Measurements from ENCODE around the gene CHTOP. TPM values are rescaled to one million over a fixed set of nuclear protein-coding genes. Genes with fewer than 3 reads are reported as not detected.

The CHTOP gene
- total RNA-seq, 1 experiment from 2014 or later, result 61.0 TPM

- peaks cover 43% of the 10 kb centered on the region for H3K36me3 ChIP-seq
- H3K4me3 ChIP-seq, result peak overlapping the region; percentile 25
Observed at GRCh38 chr1:153610334-153610733, 23.5 kb upstream of the CHTOP start.

GRCh38 chr1:153610811-153611301 is 23.0 kb upstream of the CHTOP start:
- no peaks in the 10 kb centered on the region for H3K9me3 ChIP-seq
- no peaks in the 10 kb centered on the region for H3K27me3 ChIP-seq
- peaks cover 38% of the 10 kb centered on the region for H3K36me3 ChIP-seq
- DNase-seq, result peak; percentile 80
- peak overlapping the region; percentile 63 for H3K4me3 ChIP-seq

More at GRCh38 chr1:153610334-153610733, 23.5 kb upstream of the CHTOP start:
- H3K27me3 ChIP-seq, result no peaks in the 10 kb centered on the region
- peak; percentile 82 for DNase-seq
- H3K9me3 ChIP-seq, result no peaks in the 10 kb centered on the region

- H3K4me3 ChIP-seq, result peak overlapping the region; percentile 63
Observed at GRCh38 chr1:153611356-153611755, 22.5 kb upstream of the CHTOP start.

DNA sequence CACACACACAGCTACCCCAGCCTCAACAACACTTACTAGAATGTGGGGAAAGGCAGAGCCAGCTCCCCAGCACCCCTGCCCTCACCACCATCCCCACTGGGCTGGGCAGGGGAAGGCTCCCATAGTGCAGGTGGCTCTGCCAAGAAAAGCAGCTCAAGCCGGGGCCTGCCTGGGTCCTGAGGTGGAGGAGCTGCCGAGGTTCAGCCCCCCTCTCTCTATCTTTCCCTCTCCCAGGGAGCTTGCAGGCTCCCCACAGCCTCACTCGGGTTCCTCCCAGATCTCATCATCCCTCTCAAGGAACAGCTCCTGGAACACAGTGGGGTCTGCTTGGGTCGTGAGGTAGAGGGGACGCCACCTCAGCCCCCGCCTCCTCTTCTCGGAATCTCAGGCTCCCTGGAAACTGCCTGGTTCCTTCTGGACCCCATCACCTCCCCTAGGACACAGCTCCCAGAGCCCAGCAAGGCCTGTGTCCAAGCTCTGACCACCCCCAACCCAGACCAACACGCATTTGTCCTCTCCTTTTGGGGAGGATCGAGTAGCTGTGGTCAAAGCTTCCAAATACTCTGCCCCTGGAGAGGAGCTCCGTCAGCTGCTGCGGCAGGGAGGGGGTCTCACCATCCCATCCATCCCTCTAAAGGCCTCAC is 21.6 kb upstream of the CHTOP start:
- peaks cover 31% of the 10 kb centered on the region for H3K36me3 ChIP-seq
- H3K9me3 ChIP-seq, result no peaks in the 10 kb centered on the region
- DNase-seq, result no peak
- H3K27me3 ChIP-seq, result no peaks in the 10 kb centered on the region
- H3K4me3 ChIP-seq, result peak overlapping the region; percentile 63

More at GRCh38 chr1:153611356-153611755, 22.5 kb upstream of the CHTOP start:
- Histone ChIP-seq H3K36me3 (peaks cover 36% of the 10 kb centered on the region), H3K27me3 (no peaks in the 10 kb centered on the region), H3K9me3 (no peaks in the 10 kb centered on the region)
- no peak for DNase-seq

- DNase-seq, result peak; percentile 89
- no peaks in the 10 kb centered on the region for H3K27me3 ChIP-seq
- H3K36me3 ChIP-seq, result peaks cover 27% of the 10 kb centered on the region
- H3K9me3 ChIP-seq, result no peaks in the 10 kb centered on the region
- peak within 1 kb of the TSS; percentile 63 for H3K4me3 ChIP-seq
Observed at GRCh38 chr1:153612755-153613331, 21.0 kb upstream of the CHTOP start, which contains the start of gene S100A16. Gene S100A16 (minus strand): TSS chr1:153613137. CDS start chr1:153608151, 4,986 bp downstream.

DNA sequence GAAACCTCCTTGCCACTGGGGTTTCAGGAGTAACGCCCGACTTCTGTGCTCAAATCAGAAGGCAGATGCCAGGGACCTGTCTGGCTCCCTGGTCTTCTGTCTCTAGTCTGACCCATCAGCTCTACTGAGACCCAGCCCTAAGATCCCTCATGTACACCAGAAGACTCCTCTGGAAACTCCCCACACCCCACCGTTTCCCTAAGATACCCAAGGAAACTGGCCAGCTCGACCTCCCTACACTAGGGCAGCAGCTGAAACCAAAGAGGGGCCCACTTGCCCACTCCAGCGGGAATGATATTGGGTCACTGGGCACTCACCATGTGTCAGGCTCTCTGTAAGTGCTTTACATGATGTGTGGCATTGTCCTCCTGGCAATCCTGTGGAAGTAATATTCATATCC is 20.5 kb upstream of the CHTOP start:
- H3K36me3 ChIP-seq, result peaks cover 24% of the 10 kb centered on the region
- DNase-seq, result no peak
- H3K27me3 ChIP-seq, result no peaks in the 10 kb centered on the region
- H3K9me3 ChIP-seq, result no peaks in the 10 kb centered on the region
- peak overlapping the region; percentile 63; the same call in 1 of the 2 replicates for H3K4me3 ChIP-seq

GRCh38 chr1:153614189-153614900 is 19.5 kb upstream of the CHTOP start:
- Histone ChIP-seq H3K4me3 (no peak overlapping the region), H3K36me3 (peaks cover 27% of the 10 kb centered on the region), H3K27me3 (no peaks in the 10 kb centered on the region), H3K9me3 (no peaks in the 10 kb centered on the region)
- no peak for DNase-seq

- H3K27me3 ChIP-seq, result no peaks in the 10 kb centered on the region
- no peaks in the 10 kb centered on the region for H3K9me3 ChIP-seq
- peaks cover 27% of the 10 kb centered on the region for H3K36me3 ChIP-seq
- no peak for DNase-seq
- no peak overlapping the region for H3K4me3 ChIP-seq
Observed at GRCh38 chr1:153614906-153615305, 19.0 kb upstream of the CHTOP start.

DNA sequence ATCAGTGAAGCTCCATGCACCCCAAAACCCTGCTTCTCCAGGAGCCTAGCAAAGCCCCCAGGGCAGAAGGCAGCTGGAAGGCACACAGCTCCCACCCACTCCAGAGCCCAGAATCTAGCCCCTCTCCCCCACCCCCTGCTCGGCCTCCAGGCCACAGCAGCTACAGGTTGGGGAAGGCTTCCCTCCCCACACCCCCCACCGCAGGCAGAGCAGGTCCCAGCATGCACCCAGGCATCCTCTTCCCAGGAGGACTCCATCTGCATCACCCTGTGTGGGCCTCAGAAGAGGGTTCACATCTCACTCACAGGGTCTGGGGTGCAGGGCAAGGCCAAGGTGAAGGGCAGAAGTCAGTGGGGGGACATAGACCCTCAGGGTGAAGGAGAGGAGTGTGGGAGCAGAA is 18.5 kb upstream of the CHTOP start:
- DNase-seq, result no peak

GRCh38 chr1:153616144-153616916 is 17.5 kb upstream of the CHTOP start, which contains the start of gene S100A14:
Gene S100A14 (minus strand): TSS chr1:153616325. CDS start chr1:153615858, 467 bp downstream.
- Histone ChIP-seq H3K9me3 (no peaks in the 10 kb centered on the region), H3K27me3 (no peaks in the 10 kb centered on the region), H3K36me3 (peaks cover 36% of the 10 kb centered on the region), H3K4me3 (no peak within 1 kb of the TSS)
- DNase-seq, result no peak

More for the DNA sequence above, 18.5 kb upstream of the CHTOP start:
- peaks cover 27% of the 10 kb centered on the region for H3K36me3 ChIP-seq
- no peaks in the 10 kb centered on the region for H3K27me3 ChIP-seq
- no peak overlapping the region for H3K4me3 ChIP-seq
- H3K9me3 ChIP-seq, result no peaks in the 10 kb centered on the region

DNA sequence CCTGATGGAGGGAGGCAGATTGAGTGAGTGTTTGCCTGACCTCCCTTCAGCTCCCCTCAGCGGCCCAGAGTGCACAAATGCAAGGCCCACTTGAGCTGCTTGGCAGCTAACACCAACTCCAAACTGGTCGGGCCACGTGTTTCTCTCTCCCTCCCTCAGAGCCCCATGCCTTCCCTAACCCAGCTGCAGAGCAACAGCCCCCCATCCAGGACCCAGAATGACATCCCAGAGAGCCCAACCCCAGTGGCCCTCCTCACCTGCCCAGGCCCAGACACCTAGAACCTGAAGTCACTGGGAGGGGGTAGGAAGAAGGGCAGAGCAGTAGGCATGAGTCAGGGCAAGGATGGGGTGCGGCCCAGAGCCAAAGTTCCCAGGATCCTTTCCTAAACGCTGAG is 17.0 kb upstream of the CHTOP start:
- no peaks in the 10 kb centered on the region for H3K9me3 ChIP-seq
- DNase-seq, result no peak
- no peak overlapping the region for H3K4me3 ChIP-seq
- peaks cover 38% of the 10 kb centered on the region for H3K36me3 ChIP-seq
- no peaks in the 10 kb centered on the region for H3K27me3 ChIP-seq

DNA sequence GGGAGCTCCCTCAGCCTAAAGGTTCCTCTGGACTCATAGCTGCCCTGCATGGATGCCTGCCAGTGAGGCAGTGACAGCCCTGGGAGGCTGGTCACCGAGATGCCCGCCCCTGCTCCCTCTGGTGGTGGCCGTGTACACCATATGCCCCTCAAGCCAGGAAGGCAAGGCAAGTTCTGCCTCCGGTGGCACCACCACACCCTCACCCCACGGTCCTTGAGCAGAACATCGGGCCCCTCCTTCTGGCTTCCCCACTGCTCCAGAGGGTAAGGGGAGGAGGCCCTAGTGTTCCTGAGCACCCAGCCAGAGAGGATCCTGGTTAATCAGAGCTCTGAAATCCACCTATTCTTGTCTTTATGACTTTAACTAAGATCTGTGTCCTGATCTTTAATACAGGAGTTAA is 16.2 kb upstream of the CHTOP start:
- Histone ChIP-seq H3K36me3 (peaks cover 45% of the 10 kb centered on the region), H3K27me3 (no peaks in the 10 kb centered on the region), H3K9me3 (no peaks in the 10 kb centered on the region), H3K4me3 (no peak overlapping the region)
- DNase-seq, result peak; percentile 88

DNA sequence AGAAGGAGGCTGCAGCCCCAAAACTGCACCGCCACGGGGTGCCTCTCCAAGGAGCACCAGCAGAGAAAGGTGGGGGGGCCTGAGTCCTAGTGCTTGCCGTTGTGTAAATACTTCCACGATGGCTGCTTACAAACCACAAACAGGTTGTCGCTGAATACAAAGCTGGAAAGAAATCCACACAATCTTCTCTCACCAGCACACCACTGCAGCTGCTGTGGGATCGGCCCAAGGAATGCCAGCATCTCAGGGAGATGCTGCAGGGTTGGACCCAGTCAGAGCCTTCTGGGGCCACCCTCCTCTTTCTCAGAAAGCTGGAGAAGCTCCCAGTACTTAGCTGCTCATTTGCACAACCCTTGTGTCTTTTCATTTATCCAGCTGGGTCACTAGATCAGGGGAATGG is 14.7 kb upstream of the CHTOP start:
- Histone ChIP-seq H3K36me3 (peaks cover 59% of the 10 kb centered on the region), H3K27me3 (no peaks in the 10 kb centered on the region), H3K4me3 (no peak overlapping the region), H3K9me3 (no peaks in the 10 kb centered on the region)
- no peak for DNase-seq

- no peak for DNase-seq
- Histone ChIP-seq H3K4me3 (no peak overlapping the region), H3K27me3 (no peaks in the 10 kb centered on the region), H3K36me3 (peaks cover 74% of the 10 kb centered on the region), H3K9me3 (no peaks in the 10 kb centered on the region)
Observed at GRCh38 chr1:153623101-153623500, 10.8 kb upstream of the CHTOP start.

- DNase-seq, result no peak
- Histone ChIP-seq H3K9me3 (no peaks in the 10 kb centered on the region), H3K36me3 (peaks cover 56% of the 10 kb centered on the region), H3K27me3 (no peaks in the 10 kb centered on the region), H3K4me3 (no peak overlapping the region)
Observed at GRCh38 chr1:153624965-153625611, 8.8 kb upstream of the CHTOP start.

- DNase-seq, result no peak
- Histone ChIP-seq H3K27me3 (no peaks in the 10 kb centered on the region), H3K36me3 (peaks cover 45% of the 10 kb centered on the region), H3K9me3 (no peaks in the 10 kb centered on the region), H3K4me3 (peak overlapping the region; percentile 56)
Observed at GRCh38 chr1:153626477-153626903, 7.4 kb upstream of the CHTOP start.
